RKO (cell line): ENCODE measurements around the gene MTMR6.
A peak's percentile ranks its signal among the peaks of the same experiment; 100 is the strongest.

Source experiments
- DNase-seq: peaks from one replicate; pipeline ENCODE4 v3.0.0-alpha.2; 2016; ENCODE audit warnings: low spot score

Gene MTMR6

GRCh38 chr13:25286969-25287961, at the start of gene MTMR6:
TSS of gene MTMR6 (minus strand) at chr13:25287488. CDS start at chr13:25287247, 241 bp downstream.
- peak; percentile 85 for DNase-seq

GRCh38 chr13:25335856-25336255, 48.6 kb upstream of the MTMR6 start:
- DNase-seq = no peak

GRCh38 chr13:25330541-25330940, 43.3 kb upstream of the MTMR6 start:
- DNase-seq = no peak

- peak; percentile 11 for DNase-seq
These were observed 42.4 kb upstream of the MTMR6 start for GRCh38 chr13:25329706-25330105.

- DNase-seq = no peak
These were observed 36.8 kb upstream of the MTMR6 start for GRCh38 chr13:25324100-25324499.

- DNase-seq = no peak
These were observed 32.5 kb upstream of the MTMR6 start for GRCh38 chr13:25319771-25320170.

- DNase-seq = peak; percentile 68
These were observed 31.7 kb upstream of the MTMR6 start for GRCh38 chr13:25318946-25319345.

GRCh38 chr13:25310891-25311290, 23.6 kb upstream of the MTMR6 start:
- DNase-seq = no peak

GRCh38 chr13:25306671-25307464, 19.6 kb upstream of the MTMR6 start:
- DNase-seq = no peak

- DNase-seq = no peak
These were observed 14.8 kb upstream of the MTMR6 start for GRCh38 chr13:25302121-25302520.

- peak; percentile 93 for DNase-seq
These were observed 14.2 kb upstream of the MTMR6 start, which contains the start of gene NUP58 for GRCh38 chr13:25301347-25302113. TSS of gene NUP58 (plus strand) at chr13:25301625. CDS start at chr13:25301774, 149 bp downstream.

- no peak for DNase-seq
These were observed 13.6 kb upstream of the MTMR6 start for GRCh38 chr13:25300861-25301346.

GRCh38 chr13:25295701-25296100, 8.4 kb upstream of the MTMR6 start:
- no peak for DNase-seq

- no peak for DNase-seq
These were observed 7.9 kb upstream of the MTMR6 start for GRCh38 chr13:25295228-25295627.

GRCh38 chr13:25292301-25292700, 5.0 kb upstream of the MTMR6 start:
- DNase-seq = peak; percentile 33

GRCh38 chr13:25291691-25292090, 4.4 kb upstream of the MTMR6 start:
- DNase-seq = no peak

GRCh38 chr13:25288966-25289365, 1.7 kb upstream of the MTMR6 start:
- DNase-seq = no peak

GRCh38 chr13:25286308-25286968, 850 bp downstream of the MTMR6 start:
- peak; percentile 69 for DNase-seq

- no peak for DNase-seq
These were observed 5.4 kb downstream of the MTMR6 start for GRCh38 chr13:25281935-25282332.

GRCh38 chr13:25281193-25281934, 5.9 kb downstream of the MTMR6 start:
- DNase-seq = no peak
